GM12892 (cell line): ENCODE measurements around the gene WASF2.

Source experiments
- POLR2A ChIP-seq: IDR thresholded peaks from 2 replicates; pipeline ENCODE4 v1.6.1; 2011; ENCODE audit warnings: low read depth, low read length, control low read depth
- TAF1 ChIP-seq: IDR thresholded peaks from 2 replicates; pipeline ENCODE4 v1.6.1; 2011; ENCODE audit warnings: low read depth, mild to moderate bottlenecking, control low read depth, low read length, borderline replicate concordance

DNA sequence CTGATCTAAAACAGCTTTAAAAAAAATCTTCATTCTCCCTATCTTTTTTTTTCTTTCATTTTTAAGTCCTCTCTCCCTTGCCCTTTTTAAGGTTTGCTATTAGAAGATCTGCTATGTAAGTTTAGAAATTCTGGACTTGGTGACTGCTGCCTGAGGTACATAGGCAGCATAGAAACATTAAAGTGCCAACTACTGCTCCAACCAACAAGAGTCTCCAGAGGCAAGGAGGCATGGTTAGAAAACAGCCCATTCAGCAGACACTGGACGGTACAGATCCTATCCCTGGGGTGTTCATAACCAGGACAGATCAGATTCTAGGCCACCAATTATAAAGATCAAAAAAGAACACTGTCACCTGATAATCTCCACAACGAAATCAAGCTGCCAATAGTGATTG is 60.9 kb downstream of the WASF2 start:
- TF ChIP-seq TAF1 = no peak
- TF ChIP-seq POLR2A = no peak
